Activated naive CD4-positive, alpha-beta T cell treated with anti-CD3 and anti-CD28 coated beads, Interleukin-2, amount 50 U/mL, for 24 hours (primary cell): ENCODE data around the gene NFATC3.

Experiments
- H3K27ac Mint-ChIP-seq: one replicate; pipeline ENCODE4 v1.8.0; 2021; ENCODE audit warnings: mild to moderate bottlenecking, mixed read lengths
- H3K27me3 Mint-ChIP-seq: one replicate; pipeline ENCODE4 v1.8.0; 2021; ENCODE audit warnings: mixed read lengths
- H3K36me3 Mint-ChIP-seq: one replicate; pipeline ENCODE4 v1.8.0; 2021; ENCODE audit warnings: mixed read lengths
- H3K4me1 Mint-ChIP-seq: one replicate; pipeline ENCODE4 v1.8.0; 2021; ENCODE audit warnings: mixed read lengths
- H3K4me3 Mint-ChIP-seq: one replicate; pipeline ENCODE4 v1.8.0; 2021; ENCODE audit warnings: mild to moderate bottlenecking, mixed read lengths
- H3K9me3 Mint-ChIP-seq: one replicate; pipeline ENCODE4 v1.8.0; 2021; ENCODE audit warnings: mixed read lengths

The NFATC3 gene

DNA sequence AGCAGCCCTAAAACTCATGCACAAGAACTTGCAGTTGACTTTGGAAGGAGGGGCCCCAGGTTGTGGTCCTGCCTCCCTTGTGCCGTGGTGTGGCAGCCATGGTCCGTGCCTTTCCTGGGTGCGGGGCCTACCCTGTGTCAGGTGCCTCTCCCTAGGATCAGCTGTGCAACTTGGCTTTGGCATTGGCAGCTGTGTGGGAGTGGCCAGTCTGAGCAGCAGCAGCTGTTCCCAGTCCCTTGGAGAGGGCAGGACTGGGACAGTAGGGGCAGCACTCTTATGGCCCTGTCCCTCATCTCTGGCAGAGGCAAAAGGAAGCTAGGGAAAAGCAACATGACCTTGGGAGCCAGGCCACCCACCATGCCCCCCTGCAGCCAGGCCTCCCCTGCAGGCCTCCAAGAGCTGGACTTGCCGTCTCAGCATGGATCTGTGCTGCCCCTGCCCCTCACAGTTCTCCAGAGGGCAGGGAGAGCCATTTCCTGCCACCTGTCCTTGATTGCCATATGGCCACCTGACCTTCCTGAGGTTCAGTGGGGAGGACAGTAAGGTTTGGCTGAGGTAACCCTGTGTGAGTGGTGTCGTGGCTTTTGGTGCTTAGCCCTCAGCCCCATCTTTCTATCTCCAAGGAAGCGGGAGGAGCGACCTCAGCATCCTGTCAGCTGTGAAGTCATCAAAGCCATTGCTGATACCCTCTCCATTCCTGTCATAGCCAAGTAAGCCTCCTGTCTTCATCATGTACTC is 15.5 kb upstream of the NFATC3 start:
- peaks cover 16% of the 10 kb centered on the region for H3K36me3 Mint-ChIP-seq
- H3K27me3 Mint-ChIP-seq: no peaks in the 10 kb centered on the region
- peak overlapping the region; percentile 61 for H3K4me3 Mint-ChIP-seq
- peak overlapping the region; percentile 79 for H3K27ac Mint-ChIP-seq
- H3K4me1 Mint-ChIP-seq: peaks cover 85% of the 10 kb centered on the region
- no peaks in the 10 kb centered on the region for H3K9me3 Mint-ChIP-seq

DNA sequence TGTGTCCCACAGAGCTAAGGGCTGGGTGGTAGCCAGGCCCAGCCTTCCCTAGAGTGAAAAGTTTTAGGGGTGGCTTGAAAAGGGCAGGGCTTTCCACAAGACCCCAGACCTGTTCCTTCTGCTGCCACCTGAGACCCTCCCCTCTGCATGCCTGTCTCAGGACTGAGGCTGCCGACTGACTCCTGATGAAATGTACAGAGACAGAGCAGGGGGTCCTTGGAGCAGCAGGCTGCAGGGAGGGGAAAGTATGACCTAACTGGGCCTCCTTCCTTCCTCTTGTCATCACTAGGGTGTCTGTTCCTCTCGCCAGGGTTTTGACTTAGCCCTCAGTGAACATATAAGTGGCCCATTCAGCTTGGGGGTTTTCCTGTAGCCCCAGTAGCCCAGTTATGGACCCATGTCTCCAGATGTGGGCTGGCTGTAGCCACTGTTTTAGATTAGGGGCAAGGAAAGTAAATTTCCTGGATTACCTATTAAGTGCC is 14.9 kb upstream of the NFATC3 start:
- peaks cover 85% of the 10 kb centered on the region for H3K4me1 Mint-ChIP-seq
- H3K36me3 Mint-ChIP-seq: peaks cover 17% of the 10 kb centered on the region
- no peaks in the 10 kb centered on the region for H3K27me3 Mint-ChIP-seq
- peak overlapping the region; percentile 79 for H3K27ac Mint-ChIP-seq
- peak overlapping the region; percentile 61 for H3K4me3 Mint-ChIP-seq
- no peaks in the 10 kb centered on the region for H3K9me3 Mint-ChIP-seq

DNA sequence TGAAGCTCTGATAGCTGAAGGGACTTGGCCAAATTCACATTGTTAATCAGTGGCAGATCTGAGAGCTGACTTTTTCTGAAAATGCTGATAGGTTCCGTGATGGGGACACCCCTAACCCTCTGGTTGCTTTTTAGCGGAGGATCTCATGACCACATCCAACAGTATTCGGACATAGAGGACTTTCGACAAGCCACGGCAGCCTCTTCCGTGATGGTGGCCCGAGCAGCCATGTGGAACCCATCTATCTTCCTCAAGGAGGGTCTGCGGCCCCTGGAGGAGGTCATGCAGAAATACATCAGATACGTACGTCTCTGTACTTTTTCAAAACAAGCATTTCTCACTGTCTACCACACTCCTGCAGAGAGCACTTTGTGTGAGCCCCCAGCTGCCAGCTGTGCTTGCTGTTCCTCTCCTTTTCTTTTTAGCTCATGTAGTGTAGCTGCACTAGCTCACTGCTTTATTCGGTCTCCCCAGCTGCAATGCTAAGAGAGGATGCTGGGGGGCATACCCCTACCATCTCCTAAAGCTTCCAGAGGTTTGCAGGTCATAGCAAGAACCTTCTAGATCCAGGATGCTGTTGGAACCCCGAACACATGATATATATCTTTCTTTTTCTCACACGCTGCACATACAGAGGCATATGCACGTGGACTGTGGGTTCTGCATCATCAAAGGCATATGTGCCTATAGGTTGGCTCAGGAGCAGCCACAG is 14.2 kb upstream of the NFATC3 start:
- peak overlapping the region; percentile 69 for H3K4me3 Mint-ChIP-seq
- peaks cover 85% of the 10 kb centered on the region for H3K4me1 Mint-ChIP-seq

DNA sequence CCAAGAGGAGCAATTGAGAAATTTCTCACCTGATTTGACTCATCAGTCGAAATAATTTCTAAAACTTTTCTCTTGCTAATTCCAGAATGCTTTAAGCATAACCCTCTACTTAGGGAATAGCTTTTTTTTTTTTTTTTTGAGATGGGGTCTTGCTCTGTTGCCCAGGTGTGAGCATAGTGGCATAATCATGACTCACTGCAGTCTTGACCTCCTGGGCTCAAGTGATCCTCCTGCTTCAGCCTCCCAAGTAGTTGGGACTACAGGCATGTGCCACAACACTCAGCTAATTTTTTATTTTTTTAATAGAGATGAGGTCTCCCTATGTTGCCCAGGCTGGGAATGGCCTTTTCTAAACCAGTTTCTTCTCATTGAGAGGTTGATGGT is 13.7 kb upstream of the NFATC3 start:
- peaks cover 18% of the 10 kb centered on the region for H3K36me3 Mint-ChIP-seq

More for the DNA sequence above, 14.2 kb upstream of the NFATC3 start:
- Mint-ChIP-seq H3K36me3 (peaks cover 17% of the 10 kb centered on the region), H3K27me3 (no peaks in the 10 kb centered on the region), H3K9me3 (no peaks in the 10 kb centered on the region), H3K27ac (peak overlapping the region; percentile 87)

DNA sequence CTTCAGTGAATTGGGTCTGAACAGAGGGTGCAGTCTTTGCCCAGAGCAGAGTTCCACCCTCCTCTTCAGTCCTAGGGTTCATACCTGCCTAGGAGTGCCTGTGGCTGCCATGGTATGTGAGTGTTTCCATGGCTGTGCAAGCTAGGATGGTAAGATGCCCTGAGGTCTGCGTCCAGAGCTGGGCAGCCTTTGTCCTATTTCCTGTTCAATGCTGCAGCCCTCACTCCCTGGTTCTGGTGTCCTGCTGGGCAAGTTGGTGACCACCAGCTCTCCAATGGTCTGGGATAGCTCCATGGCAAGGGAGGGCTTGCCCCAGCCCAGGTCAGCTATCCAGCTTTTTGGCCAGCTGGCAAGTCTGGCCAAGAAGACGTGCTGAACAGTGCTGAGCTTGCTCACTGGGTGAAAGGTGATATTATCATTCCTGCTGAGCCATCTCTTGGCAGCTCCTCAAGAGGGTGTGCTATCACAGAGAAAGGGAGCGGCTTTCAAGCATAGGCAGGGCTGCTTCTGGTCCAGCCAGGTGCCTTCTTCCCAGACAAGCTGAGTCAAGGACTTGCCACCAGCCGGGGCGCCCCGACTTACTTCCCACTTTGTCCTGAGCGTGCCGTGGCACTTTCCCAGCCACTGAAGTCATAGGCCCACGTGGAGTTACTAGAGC is 13.0 kb upstream of the NFATC3 start:
- Mint-ChIP-seq H3K9me3 (no peaks in the 10 kb centered on the region), H3K36me3 (peaks cover 20% of the 10 kb centered on the region), H3K27ac (no peak overlapping the region), H3K27me3 (no peaks in the 10 kb centered on the region), H3K4me1 (peaks cover 84% of the 10 kb centered on the region), H3K4me3 (no peak overlapping the region)

More for the DNA sequence above, 13.7 kb upstream of the NFATC3 start:
- Mint-ChIP-seq H3K4me3 (no peak overlapping the region), H3K9me3 (no peaks in the 10 kb centered on the region), H3K27me3 (no peaks in the 10 kb centered on the region), H3K27ac (peak overlapping the region; percentile 87), H3K4me1 (peaks cover 85% of the 10 kb centered on the region)

DNA sequence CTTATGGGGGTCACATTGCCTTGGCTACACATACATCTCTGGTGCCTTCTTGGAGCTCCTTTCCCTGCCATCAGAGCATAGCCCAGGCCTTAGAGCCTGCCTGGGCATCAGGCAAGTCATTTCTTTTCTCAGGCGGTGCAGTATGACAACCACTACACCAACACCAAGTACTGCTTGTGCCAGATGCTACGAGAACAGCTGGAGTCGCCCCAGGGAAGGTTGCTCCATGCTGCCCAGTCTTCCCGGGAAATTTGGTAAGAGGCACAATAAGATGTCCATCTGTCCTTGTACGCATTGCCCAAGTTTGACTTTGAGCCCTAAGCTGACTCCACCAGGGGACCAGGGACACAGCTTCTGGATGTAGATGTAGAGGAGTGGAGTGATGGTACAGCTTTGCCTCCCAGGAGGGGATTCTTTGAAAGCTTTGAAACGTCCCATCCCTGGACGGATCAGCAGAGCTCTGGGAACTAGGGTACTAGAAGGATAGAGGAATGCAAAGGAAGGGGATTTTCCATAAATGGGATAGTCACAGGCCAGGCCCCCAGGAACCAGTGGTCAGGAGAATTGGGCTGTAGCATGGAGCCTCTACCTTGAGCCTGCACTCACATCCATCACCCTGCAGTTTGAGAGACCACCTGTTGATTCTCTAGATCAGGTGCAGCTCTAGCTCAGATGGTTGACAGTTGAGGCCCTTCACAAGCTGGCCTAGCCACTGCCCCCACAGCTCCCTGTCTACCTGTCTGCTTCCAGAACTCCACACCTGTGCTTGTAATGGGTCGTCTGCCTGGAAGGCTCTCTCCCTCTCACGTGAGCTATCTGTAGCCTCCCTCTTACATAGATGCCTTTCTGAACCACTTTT is 11.0 kb upstream of the NFATC3 start:
- Mint-ChIP-seq H3K27me3 (no peaks in the 10 kb centered on the region), H3K36me3 (peaks cover 21% of the 10 kb centered on the region), H3K4me3 (peak overlapping the region; percentile 55), H3K9me3 (no peaks in the 10 kb centered on the region), H3K4me1 (peaks cover 87% of the 10 kb centered on the region), H3K27ac (peak overlapping the region; percentile 79)

DNA sequence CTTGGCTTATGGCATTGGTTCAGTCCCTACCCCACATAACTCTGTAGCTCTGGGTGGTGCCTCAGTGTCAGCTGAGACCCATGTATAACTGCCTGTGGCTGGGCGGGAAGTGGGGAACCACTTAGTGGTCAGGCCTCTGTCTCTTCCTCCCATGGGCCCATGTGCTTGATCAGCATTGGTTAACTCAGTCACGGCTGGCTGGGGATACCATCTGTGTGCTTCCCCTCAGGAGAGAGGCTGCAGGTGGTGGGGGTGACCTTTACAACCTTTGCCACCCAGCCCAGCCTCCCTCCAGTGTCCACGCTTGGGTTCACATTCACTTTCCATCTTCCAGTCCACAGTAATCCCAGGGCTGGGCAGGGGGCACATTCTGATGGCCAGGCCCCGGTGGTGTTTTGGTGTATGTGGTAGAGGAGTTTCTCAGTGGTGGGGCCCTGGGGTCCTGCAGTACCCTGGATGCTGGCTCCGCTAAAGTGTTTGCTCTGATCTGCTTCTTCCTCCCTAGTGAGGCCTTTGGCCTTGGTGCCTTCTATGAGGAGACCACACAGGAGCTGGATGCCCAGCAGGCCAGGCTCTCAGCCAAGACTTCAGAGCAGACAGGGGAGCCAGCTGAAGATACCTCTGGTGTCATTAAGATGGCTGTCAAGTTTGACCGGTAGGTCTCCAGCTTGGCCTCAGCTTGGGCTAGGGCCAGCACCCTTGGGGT is 10.2 kb upstream of the NFATC3 start:
- Mint-ChIP-seq H3K36me3 (peaks cover 21% of the 10 kb centered on the region), H3K4me1 (peaks cover 87% of the 10 kb centered on the region), H3K27me3 (no peaks in the 10 kb centered on the region), H3K9me3 (no peaks in the 10 kb centered on the region), H3K27ac (peak overlapping the region; percentile 79), H3K4me3 (peak overlapping the region; percentile 55)

DNA sequence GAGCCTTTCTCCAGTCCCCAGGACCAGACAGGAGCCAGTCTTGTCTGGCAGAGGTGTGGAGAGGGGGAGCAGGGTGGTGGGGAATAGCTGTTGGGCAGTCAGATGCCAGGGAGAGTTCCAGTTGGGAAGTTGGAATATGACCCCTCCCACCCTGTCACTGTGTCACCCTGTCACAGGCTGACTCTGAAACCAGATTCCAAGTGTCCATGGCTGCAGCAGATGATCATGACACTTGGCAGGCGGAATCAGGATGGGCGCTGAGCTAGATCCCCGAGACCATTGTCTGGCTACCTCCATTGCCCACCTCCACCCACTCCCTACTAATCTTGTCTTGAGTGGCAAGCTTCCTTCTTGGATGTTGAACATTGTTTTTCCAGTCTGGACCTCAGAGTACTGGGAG is 9.2 kb upstream of the NFATC3 start:
- Mint-ChIP-seq H3K9me3 (no peaks in the 10 kb centered on the region), H3K27ac (no peak overlapping the region), H3K27me3 (no peaks in the 10 kb centered on the region), H3K36me3 (peaks cover 21% of the 10 kb centered on the region), H3K4me1 (peaks cover 83% of the 10 kb centered on the region), H3K4me3 (no peak overlapping the region)

DNA sequence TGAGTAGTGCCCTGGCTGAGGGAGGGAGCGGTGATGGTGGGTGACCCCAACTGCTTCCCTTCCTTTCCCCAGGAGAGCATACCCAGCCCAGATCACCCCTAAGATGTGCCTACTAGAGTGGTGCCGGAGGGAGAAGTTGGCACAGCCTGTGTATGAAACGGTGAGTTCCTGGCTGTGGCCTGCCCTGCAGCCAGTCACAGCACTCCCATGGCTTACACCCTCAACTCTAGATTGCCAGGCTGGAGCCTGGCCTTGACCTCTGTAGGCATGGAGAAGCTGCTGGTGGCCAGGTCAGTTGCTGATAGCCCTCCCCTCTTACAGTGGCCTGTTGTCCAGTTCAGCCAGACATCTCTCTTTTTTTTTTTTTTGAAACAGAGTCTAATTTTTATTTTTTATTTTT is 8.6 kb upstream of the NFATC3 start:
- peaks cover 18% of the 10 kb centered on the region for H3K36me3 Mint-ChIP-seq

DNA sequence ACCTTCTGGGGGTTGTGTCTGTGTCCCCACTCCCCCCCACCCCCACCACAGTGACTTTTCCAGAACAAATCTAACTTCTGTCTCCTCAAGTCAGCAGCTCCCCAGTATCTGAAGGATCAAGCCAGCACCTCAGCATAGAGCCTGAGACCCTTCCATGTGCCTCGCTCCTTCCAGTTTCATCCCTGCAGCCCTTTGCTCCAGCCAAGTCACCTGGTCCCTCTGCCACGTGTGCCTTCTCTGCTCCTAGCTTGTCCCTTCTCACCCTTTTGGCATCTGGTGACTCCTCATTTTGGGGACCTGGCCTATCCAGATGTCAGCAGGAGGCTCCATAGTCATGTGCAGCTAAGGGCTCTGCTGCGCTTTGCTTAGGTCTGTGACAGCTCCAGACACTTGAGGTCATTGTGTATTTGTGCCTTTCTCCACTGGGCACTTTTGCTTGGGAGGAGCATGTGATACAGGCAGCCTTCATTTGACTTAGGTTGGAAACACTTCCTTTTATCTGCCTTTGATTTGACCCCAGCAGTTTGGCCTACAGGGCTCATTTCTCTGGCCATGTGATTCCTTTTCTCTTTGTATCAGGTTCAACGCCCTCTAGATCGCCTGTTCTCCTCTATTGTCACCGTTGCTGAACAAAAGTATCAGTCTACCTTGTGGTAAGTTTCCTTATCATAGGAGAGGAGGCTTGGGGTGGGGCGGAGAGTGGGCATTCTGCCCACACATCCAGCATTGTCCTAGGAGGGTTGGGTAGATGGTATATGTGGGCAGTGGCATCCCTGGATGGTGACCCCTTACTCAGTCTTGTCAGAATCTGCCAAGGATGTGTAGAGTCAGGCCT is 7.1 kb upstream of the NFATC3 start:
- no peaks in the 10 kb centered on the region for H3K27me3 Mint-ChIP-seq
- H3K36me3 Mint-ChIP-seq: peaks cover 18% of the 10 kb centered on the region
- H3K27ac Mint-ChIP-seq: peak overlapping the region; percentile 43
- H3K4me3 Mint-ChIP-seq: peak overlapping the region; percentile 26
- no peaks in the 10 kb centered on the region for H3K9me3 Mint-ChIP-seq
- peaks cover 84% of the 10 kb centered on the region for H3K4me1 Mint-ChIP-seq

More for the DNA sequence above, 8.6 kb upstream of the NFATC3 start:
- Mint-ChIP-seq H3K9me3 (no peaks in the 10 kb centered on the region), H3K4me3 (no peak overlapping the region), H3K27ac (no peak overlapping the region), H3K27me3 (no peaks in the 10 kb centered on the region), H3K4me1 (peaks cover 83% of the 10 kb centered on the region)

DNA sequence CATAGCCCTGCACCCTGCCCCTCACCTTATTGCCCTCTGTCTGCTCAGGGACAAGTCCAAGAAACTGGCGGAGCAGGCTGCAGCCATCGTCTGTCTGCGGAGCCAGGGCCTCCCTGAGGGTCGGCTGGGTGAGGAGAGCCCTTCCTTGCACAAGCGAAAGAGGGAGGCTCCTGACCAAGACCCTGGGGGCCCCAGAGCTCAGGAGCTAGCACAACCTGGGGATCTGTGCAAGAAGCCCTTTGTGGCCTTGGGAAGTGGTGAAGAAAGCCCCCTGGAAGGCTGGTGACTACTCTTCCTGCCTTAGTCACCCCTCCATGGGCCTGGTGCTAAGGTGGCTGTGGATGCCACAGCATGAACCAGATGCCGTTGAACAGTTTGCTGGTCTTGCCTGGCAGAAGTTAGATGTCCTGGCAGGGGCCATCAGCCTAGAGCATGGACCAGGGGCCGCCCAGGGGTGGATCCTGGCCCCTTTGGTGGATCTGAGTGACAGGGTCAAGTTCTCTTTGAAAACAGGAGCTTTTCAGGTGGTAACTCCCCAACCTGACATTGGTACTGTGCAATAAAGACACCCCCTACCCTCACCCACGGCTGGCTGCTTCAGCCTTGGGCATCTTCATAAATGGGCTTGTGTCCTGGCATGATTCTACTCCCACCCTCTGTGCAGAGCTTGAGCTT is 6.3 kb upstream of the NFATC3 start:
- Mint-ChIP-seq H3K36me3 (peaks cover 17% of the 10 kb centered on the region), H3K4me3 (peak overlapping the region; percentile 67), H3K9me3 (no peaks in the 10 kb centered on the region), H3K27ac (peak overlapping the region; percentile 68), H3K27me3 (no peaks in the 10 kb centered on the region), H3K4me1 (peaks cover 89% of the 10 kb centered on the region)

DNA sequence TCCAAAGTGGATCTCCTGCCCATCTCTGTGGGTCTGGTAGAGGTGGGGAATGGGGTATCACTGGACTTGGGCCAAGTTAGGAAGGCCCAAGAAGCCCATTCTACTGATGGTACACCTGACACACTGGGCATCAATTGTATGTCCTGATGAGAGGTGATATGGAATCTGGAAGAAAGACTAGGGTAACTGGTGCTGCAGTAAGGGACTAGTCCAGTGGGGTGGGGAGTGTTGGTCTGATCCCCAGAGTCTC is 5.9 kb upstream of the NFATC3 start:
- Mint-ChIP-seq H3K27ac (peak overlapping the region; percentile 88), H3K4me3 (peak overlapping the region; percentile 67), H3K36me3 (peaks cover 14% of the 10 kb centered on the region), H3K9me3 (no peaks in the 10 kb centered on the region), H3K27me3 (no peaks in the 10 kb centered on the region), H3K4me1 (peaks cover 89% of the 10 kb centered on the region)

DNA sequence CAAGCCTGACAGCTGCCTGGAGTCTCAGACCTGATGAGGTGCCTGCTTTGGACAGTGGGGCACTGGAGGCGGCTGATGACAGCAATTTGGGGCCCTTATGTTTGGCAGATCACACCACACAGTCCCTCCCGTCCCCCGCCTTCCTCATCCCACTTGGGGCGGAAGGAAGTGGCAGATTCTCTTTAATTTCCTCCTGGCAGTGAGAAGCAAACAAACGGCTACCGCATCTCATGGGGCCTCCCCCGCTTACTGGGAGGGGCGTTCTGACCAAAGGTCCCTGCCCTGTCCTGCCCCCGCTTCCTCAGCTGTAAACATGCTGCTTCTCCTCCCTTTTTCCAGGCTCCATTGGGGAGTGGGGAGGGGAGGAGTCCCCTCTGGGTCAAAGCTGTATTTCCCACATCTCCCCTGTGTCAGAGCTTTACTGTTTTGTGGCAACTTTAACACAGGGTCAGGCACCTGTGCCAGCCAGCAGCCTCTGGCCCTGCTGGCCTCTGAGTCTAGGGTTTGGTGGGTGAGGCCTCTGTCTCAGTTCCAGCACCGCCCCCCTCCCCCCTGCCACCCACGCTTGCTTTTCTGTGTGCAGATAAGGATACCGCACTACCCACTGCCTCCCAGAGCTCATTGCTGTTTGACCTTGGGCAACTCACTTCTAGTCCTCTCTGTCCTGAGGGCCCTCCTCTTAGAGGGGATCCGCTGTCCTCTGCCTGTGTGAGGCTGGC is 5.4 kb upstream of the NFATC3 start:
- Mint-ChIP-seq H3K36me3 (peaks cover 10% of the 10 kb centered on the region), H3K27ac (peak overlapping the region; percentile 88), H3K4me3 (peak overlapping the region; percentile 67), H3K9me3 (no peaks in the 10 kb centered on the region), H3K27me3 (no peaks in the 10 kb centered on the region), H3K4me1 (peaks cover 87% of the 10 kb centered on the region)
